GM04503 (cell line): ENCODE data around the gene ADCY5.

Experiments used
- DNase-seq: peaks from one replicate; pipeline ENCODE4 v3.0.0-alpha.2; 2012; ENCODE audit warnings: low read depth

The ADCY5 gene

GRCh38 chr3:123341871-123342630 lies 106.8 kb downstream of the ADCY5 start:
- no peak for DNase-seq

- no peak for DNase-seq
These were observed 108.6 kb downstream of the ADCY5 start for GRCh38 chr3:123340336-123340735.

- DNase-seq = no peak
These were observed 109.6 kb downstream of the ADCY5 start for GRCh38 chr3:123339302-123339701.

DNA sequence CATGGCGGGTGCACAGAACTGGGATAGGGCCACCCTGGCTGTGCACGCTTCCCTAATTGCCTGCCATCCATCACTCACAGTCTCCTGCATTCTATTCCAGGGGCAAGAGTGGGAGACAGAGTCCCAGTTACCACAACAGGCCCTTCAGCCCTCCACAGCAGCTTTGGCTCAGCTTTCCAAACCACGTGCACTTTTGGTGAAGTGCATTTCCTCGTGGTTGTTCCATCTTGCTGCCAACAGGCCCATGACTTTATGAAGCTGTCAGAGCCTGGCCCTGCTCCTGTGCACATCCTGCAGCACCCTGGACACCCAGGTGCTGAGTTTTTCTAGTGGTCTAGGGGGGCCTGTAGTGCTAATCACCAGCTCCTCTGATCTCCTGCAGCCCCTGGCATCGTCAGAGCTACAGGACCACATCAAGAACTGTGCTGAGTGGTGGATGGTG lies 110.2 kb downstream of the ADCY5 start:
- DNase-seq = no peak

GRCh38 chr3:123337948-123338619 lies 110.8 kb downstream of the ADCY5 start:
- DNase-seq = no peak

DNA sequence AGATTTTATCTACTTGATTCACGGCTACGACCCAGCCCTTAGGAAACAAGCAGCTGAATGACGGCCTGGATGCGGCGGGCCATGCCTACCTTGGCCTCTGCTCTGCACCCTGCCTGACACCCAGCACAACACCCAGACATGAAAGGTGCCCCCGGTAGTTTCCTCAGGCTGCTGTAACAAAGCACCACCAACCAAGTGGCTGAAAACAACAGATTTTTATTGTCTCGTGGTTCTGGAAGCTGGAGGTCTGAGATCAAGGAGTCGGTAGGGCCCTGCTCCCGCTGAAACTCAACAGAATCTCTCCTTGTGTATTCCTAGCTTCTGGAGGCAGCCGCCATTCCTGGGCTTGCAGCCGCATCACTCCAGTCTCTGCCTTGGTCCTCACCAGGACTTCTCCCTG lies 111.7 kb downstream of the ADCY5 start:
- DNase-seq = no peak

- no peak for DNase-seq
These were observed 112.4 kb downstream of the ADCY5 start for GRCh38 chr3:123336441-123336851.

DNA sequence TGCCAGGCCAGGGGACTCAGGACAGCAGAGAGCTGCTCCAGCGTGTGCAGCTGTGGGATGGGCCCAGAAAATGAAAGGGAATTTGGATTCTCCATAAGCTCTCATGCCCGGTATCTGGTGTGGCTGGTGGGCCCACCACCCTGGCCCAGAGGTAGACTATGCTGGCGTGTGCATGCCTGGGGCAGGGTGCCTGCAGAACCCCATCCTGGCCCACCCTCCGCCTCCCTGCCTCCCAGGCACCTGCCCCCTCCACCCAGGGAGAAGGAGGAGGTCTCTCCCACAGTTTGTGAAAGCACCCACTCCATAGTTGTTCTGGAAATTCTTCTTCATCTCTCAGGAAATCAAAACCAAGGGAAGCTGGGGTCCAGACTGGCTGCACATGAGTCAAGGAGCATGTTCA lies 112.9 kb downstream of the ADCY5 start:
- no peak for DNase-seq

GRCh38 chr3:123335007-123335670 lies 113.8 kb downstream of the ADCY5 start:
- no peak for DNase-seq

DNA sequence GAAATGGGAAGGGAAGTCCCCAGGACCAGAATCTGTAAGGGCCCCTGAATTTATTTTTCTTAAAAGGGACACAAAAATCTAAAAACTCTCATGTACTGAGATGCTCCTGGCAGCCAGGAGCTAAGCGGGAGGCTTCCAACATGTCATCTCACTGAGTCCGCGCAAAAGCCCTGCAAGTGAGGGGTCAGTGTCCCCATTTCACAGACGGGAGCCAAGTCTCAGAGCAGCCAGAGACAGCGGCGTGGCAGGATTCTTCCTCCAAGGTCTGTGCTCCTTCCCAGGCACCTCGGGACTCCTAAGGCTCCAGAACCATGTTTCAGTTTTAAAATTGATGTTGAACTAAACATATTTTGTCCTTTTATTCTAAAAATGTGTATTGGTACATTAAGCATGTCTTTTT lies 114.8 kb downstream of the ADCY5 start:
- DNase-seq = no peak

DNA sequence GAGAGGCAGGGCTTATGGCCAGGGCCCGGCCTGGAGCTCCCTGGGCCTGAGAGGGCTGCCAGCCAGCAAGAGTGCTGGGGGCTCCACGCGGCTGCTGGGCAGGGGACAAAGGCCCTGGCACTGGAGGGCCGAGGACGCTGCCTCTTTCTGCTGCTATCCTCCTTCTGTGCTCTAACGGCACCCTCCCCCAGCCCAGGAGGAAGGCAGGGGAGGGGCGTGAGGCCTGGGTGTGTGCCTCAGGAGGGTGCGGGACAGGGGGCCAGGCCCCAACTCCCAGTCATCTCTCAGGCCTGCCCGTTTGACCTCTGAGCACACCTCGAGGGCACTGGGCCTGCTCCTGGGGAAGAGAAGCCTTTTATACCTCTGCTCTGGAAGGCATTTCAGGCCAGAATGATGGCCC lies 115.5 kb downstream of the ADCY5 start:
- DNase-seq = no peak

DNA sequence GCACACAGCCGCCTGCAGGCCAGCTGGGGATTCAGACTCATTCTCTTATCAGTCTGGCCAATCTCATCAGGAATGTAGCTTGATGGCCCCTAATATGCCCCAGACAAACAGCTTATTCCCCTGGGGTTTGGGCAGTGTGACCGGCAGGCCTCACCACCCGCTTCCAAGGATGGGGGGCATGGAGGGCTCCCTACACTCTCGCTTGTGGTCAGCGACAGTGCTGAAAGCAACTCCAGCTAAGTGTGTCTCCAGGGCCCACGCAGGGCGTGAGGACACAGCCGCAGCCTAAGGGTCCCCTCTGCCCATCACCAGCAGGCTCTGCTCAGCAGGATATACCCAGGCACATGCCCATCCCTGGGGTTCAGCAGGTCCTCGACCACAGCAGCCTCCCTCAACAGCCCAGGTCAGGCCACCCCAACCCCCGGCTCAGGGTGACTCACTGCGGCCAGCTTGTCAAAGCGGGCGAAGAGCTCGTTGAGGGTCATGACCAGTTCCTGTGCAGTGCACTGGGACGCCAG lies 116.7 kb downstream of the ADCY5 start:
- no peak for DNase-seq

GRCh38 chr3:123331651-123332050 lies 117.2 kb downstream of the ADCY5 start:
- no peak for DNase-seq

- DNase-seq = no peak
These were observed 117.9 kb downstream of the ADCY5 start for GRCh38 chr3:123331006-123331405.

GRCh38 chr3:123330441-123330991 lies 118.4 kb downstream of the ADCY5 start:
- no peak for DNase-seq

- no peak for DNase-seq
These were observed 119.1 kb downstream of the ADCY5 start for GRCh38 chr3:123329636-123330340.

- DNase-seq = peak; percentile 3
These were observed 119.8 kb downstream of the ADCY5 start for GRCh38 chr3:123328851-123329635.

DNA sequence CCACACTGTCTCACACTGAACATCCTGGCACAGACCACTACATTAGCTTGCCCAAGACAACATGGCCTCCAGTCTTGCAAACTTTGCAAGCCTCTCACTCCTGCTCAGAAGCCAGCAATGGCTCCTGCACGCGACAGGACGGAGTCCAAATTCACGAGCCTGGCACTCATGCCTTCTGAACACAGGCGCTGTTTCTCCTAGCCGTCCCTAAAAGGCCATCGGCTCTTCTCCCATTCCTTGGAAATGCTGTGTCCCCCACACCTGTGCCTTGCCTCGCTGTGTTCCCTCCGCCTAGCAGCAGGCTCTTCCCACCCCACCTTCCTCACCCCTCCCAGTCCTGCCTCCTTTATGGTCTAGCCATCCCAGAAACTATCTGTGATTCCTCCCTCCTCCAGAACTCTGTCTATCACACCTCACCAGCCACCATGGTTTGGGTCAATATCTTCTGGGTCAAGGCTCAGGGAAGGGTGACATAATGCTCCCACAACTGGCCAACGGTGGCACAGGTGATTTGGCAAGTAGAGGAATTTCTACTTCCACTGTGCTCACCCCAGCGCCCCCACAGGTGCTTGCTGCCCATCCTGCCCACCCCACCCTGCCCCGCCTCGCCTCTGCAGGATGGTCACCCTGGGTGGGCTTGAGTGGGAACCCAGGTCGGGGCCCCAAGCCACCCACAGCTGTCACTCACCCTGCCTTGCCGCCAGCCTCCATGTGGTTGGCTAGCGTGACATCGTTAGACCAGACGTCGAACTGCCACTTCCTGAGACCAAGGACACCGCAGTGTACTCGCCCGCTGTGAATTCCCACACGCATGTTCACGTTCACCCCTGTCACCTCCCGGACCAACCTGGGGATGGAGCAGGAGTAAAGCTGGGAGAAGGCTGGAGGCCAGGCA lies 120.7 kb downstream of the ADCY5 start:
- no peak for DNase-seq

GRCh38 chr3:123327480-123327879 lies 121.4 kb downstream of the ADCY5 start:
- no peak for DNase-seq

DNA sequence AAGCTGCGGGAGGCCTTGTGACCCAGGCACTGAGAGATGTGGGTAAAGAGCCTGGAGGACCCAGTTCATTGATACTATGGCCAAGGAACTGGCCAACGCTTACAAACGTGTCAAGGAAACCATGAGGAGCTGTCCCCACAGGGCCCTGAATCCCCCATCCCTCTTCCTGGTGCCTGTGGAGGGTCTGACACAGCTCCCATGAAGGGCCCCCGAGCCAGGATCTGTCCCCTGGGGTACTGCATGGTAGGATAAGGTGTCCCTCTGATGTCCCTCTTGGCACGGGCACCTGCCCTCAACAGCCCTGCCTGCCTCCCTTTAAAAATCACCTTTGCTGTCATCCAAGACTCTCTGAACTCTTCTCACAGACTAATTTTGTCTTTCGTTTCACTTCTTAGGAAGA lies 122.4 kb downstream of the ADCY5 start:
- DNase-seq = no peak
